ENCODE measurements around the gene ABLIM1.

Gene ABLIM1

GRCh38 chr10:114541081-114541796 is 116.8 kb downstream of the ABLIM1 start:
- DNase-seq = peak; percentile 77

DNA sequence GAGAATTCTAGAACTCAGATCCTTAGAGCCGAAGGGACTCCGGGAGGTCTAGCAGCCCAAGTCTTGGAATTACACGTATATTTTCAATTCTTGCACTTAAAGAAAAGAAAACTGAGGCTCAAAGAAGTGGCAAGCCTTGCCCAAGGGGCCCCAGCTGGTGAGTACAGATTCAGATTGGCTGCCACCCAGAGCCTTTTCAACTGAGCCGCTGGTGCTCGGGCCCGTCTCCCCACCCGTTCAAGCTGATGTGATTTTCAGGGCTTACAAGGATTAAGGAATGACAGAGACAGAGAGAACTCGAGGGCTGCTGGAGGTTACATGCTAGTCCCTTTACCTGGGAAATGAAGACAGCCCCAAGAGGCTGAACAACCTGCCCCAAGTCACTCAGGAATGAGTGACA is 117.8 kb downstream of the ABLIM1 start:
- no peak for DNase-seq

- DNase-seq = no peak
These were observed 118.5 kb downstream of the ABLIM1 start for GRCh38 chr10:114539623-114540022.

- peak; percentile 56 for DNase-seq
These were observed 119.7 kb downstream of the ABLIM1 start for GRCh38 chr10:114538181-114538906.

DNA sequence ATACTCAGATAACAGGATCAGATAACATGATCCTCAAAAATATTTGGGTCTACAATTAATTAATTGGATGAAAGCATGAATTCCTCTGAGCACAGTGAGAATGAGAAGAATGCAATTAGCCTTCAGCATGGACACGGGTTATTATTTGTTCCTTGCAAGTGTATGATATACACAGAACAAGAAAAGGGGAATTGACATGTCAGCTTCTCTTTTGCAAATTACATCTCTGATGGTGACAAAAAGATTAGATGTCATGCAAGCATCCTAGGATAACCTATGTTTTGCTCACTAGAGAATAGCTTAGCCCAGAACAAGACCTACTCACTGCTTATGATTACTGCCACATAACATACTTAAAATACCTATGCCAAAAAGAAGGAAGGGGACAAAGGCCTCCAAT is 120.3 kb downstream of the ABLIM1 start:
- DNase-seq = no peak

GRCh38 chr10:114534571-114534981 is 123.5 kb downstream of the ABLIM1 start:
- no peak for DNase-seq

- no peak for DNase-seq
These were observed 125.8 kb downstream of the ABLIM1 start for GRCh38 chr10:114532226-114532625.

DNA sequence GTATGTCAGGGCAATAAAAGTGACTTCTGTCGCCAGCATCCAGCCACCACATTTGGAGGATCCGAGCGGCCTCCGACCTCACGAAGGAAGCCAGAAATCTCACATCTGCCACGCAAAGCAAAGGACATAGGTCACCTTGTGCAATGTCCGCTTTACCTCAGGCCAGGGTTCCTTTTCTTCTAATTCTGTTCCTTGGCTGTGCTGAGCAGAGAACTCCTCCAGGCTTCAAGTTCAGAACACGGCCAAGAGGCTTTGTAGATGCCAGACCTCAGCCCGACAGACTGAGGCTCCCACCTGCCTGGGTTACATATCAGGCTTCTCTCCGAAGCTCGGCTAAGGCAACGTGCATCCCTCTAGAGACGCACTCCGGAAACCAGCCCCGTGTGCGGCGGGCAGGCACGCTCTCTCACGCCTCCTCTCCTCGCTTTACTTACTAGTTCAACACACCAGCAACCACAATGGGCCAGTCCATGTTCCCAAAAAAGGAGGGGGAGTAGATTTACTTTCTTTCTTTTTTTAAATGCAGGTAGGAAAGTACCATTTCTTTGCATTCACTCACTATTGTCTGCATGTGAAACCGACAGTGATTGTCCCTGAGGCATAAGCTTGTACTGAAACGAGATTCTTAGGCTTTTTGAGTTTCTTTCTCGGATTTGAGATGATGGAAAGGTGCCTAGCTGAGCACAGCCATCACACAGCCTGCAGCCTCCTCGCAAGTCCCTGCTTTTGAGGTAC is 131.4 kb downstream of the ABLIM1 start:
- peak; percentile 92 for DNase-seq

DNA sequence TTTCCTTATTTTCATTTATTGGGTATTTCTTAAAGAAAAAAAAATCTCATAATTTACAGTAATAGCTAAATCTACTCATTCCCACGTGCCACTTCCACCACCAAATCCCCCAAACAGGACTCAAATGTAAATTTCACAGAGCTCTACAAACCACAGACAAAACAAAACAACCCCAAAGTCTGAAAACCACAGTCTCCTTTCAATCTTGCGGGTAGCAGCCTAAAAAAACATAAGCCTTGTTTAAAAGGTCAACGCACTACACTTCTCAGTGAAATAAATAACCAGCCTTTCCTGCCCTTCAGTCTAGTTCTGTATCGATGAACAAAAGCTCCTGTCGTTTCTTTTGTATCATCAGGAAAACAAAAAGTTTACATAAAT is 132.0 kb downstream of the ABLIM1 start:
- DNase-seq = peak; percentile 54

GRCh38 chr10:114525368-114525949 is 132.6 kb downstream of the ABLIM1 start:
- DNase-seq = no peak

GRCh38 chr10:114523876-114524275 is 134.2 kb downstream of the ABLIM1 start:
- no peak for DNase-seq

GRCh38 chr10:114521255-114521654 is 136.8 kb downstream of the ABLIM1 start:
- no peak for DNase-seq

GRCh38 chr10:114520453-114520852 is 137.6 kb downstream of the ABLIM1 start:
- DNase-seq = no peak

- no peak for DNase-seq
These were observed 138.2 kb downstream of the ABLIM1 start for GRCh38 chr10:114519756-114520293.

GRCh38 chr10:114519306-114519669 is 138.8 kb downstream of the ABLIM1 start:
- DNase-seq = no peak

DNA sequence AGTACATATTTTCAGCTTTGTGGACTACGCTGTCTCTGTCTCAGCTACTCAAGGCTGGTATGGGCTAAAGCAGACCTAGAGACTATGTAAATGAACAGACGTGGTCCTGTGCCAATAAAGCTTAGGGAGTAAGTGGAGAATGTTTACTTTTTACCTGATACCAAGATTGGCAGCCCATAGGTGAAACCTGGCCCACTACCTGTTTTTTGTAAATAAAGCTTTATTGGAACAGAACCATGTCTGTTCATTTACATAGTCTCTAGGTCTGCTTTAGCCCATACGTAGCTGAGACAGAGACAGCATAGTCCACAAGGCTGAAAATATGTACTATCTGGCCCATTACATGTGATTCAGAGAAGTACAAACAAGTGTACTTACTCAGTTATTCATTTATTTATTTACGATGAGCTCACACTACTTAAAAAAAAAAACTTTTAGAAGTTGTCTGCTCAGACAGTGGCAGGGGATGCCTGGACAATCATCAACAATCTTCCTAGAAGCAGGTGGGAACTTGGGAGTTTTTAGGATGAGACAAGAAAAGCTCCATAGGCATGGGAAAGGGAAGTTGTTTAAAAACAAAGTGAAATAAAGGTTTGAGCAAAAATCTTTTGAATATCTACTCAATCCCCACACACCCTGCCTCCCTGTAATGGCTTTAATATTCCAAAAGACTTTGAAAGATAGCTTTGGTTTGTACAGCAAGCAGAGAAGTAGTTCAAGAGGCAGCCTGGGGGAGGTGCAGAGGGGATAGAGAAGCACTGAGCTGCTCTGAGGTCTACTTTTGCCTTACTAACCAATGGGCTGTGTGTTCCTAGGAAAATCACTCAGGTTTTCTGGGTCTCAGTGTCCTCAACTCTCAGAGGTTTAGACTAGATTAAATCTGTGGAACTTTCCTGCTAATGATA is 139.4 kb downstream of the ABLIM1 start:
- no peak for DNase-seq

DNA sequence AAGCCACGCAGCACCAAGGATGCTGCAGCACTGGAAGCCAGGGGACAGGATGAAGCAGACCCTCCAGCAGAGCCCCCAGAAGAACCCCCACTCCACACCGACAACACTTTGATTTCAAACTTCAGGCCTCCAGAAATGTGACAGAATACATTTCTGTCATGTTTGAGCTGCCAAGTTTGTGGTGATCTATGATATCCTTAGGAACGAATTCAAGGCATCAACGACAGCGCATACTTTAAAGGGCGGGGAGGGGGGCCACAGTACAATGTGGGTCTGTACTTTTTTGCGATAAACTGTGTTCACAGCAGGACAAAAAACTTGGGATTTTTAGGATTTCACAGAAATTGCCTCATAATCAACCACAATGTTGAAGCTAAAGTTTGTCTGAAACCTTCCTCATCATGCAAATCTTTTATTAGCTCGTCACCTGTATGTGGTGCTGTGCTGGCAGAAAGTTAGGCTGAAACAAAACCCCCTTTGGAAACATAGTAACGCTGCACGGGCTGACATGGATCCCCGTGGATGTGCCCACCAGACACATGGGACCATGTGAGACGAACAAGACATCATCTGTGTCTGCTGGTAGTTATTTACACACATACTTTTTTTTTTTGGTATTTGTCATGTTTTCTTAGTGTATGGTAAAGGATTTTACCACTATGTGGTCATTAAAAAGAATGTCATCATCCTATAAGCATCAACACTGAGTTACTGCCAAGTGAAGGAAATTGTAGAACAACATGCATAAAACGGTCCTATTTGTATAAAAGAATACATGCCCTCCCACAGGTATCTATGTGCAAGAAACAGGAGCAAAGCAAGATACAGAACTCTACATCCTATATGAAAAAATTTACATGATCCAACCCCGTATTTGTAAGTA is 140.5 kb downstream of the ABLIM1 start:
- no peak for DNase-seq

DNA sequence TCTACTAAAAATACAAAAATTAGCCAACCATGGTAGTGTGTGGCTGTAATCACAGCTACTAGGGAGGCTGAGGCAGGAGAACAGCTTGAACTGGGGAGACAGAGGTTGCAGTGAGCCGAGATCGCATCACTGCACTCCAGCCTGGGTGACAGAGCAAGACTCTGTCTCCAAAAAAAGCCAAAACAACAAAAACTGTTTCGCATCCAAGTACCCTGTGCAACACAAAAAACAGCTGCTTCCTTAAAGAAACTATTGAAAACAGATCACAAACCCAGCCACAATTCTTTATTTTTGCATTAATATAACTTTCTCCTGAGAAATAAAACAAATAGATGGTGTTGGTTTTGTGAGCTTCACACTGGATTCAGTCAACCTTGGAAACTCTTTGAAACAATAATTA is 141.7 kb downstream of the ABLIM1 start:
- no peak for DNase-seq

DNA sequence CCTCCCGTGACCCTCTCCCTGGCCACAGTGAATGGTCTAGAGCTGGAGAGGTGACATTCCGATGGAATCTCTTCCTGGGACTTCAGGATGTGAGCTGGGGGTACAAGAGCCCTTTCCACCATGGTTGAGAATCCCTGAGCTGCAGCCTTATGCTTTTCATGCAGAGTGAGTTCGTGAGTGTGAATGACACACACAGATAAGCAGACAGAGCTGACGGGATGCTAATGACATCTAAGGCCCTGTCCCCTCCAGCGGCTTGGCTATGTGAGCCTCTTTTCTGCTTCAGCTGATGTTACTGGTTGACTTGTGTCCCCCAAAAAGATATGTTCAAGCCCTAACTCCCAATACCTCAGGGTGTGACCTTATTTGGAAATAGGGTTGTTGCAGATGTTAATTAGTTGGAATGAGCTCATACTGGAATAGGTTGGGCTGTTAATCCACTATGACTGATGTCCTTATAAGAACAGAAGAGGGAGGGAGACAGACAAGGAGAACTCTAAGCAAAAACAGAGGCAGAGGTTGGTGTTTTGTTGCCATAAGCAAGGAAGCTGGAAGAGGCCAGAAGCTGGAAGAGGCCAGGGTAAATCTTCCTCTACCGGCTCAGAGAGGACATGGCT is 142.7 kb downstream of the ABLIM1 start:
- no peak for DNase-seq

- no peak for DNase-seq
These were observed 144.7 kb downstream of the ABLIM1 start for GRCh38 chr10:114513381-114513792.

DNA sequence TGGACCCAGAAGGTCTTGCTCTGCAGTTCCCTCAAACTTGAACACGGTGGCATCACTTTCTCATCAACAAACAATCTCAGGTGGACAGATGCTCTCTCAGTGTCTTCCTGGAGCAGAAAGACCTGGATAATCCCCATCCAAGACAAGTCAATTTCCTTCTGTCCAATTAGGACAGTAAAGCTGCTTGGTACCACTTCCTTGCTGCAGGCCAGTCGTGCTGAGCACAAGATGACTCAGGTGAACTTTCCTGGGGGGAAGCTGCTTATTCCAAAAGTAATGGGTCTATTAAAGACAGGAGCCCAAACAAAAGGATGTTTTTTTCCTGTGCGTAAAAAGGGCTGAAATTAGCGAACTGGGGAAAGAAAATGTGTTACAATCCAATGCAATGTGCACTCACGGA is 146.2 kb downstream of the ABLIM1 start:
- no peak for DNase-seq
